BLaER1 (cell line): ENCODE results near the gene IL12RB1.

Experiments
- H3K27ac ChIP-seq: shearing (Covaris generic); formaldehyde crosslinking; 2 replicates; pipeline ENCODE4 v1.8.1; 2022
- H3K27me3 ChIP-seq: shearing (Covaris generic); formaldehyde crosslinking; 2 replicates; pipeline ENCODE4 v1.8.1; 2022
- H3K36me3 ChIP-seq: shearing (Covaris generic); formaldehyde crosslinking; 2 replicates; pipeline ENCODE4 v1.8.1; 2022
- H3K4me1 ChIP-seq: shearing (Covaris generic); formaldehyde crosslinking; 2 replicates; pipeline ENCODE4 v1.8.1; 2022
- H3K4me2 ChIP-seq: shearing (Covaris generic); formaldehyde crosslinking; 2 replicates; pipeline ENCODE4 v1.8.1; 2022
- H3K4me3 ChIP-seq: shearing (Covaris generic); formaldehyde crosslinking; 2 replicates; pipeline ENCODE4 v1.8.1; 2022
- H3K9ac ChIP-seq: shearing (Covaris generic); formaldehyde crosslinking; 2 replicates; pipeline ENCODE4 v1.8.1; 2022
- H3K9me3 ChIP-seq: shearing (Covaris generic); formaldehyde crosslinking; 2 replicates; pipeline ENCODE4 v1.8.1; 2022
- H4K20me1 ChIP-seq: shearing (Covaris generic); formaldehyde crosslinking; 2 replicates; pipeline ENCODE4 v1.8.1; 2022
- Cebpa-rat ChIP-seq: shearing (Covaris generic); IDR thresholded peaks from 2 replicates; pipeline ENCODE4 v1.8.1; 2022

The IL12RB1 gene

GRCh38 chr19:18122860-18123795, 36.4 kb upstream of the IL12RB1 start:
- H3K27ac ChIP-seq, result peak overlapping the region; percentile 13; the same call in 1 of the 2 replicates
- peak overlapping the region; percentile 49 for H3K4me2 ChIP-seq

DNA sequence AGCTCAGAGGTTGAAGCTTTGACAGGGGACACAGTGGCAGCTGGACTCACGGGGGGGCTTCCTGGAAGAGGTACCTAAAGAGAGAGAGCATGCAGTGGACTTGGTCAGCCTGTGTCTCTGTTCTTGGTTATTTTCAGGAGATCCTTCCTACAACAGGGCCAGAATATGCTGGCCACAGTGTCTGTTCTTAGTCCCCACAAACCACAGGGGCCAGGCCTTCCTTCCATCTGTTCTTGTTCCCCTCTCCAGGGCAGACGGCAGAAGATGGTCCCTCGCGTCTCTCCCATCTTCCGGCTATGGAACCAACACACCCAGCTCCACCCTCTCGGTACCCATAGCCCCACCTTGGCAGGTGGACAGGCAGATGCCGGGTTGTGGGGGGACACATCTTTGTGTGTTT, 35.7 kb upstream of the IL12RB1 start:
- Histone ChIP-seq H3K27ac (peak overlapping the region; percentile 13; the same call in 1 of the 2 replicates), H4K20me1 (peaks cover 58% of the 10 kb centered on the region)

More at GRCh38 chr19:18122860-18123795, 36.4 kb upstream of the IL12RB1 start:
- Histone ChIP-seq H3K9me3 (no peaks in the 10 kb centered on the region), H3K4me3 (no peak overlapping the region), H3K9ac (0 out of 2 replicates have a peak overlapping the region, but pooled peaks have one; percentile 11), H3K36me3 (peaks cover 80% of the 10 kb centered on the region), H3K27me3 (no peaks in the 10 kb centered on the region), H4K20me1 (peaks cover 54% of the 10 kb centered on the region), H3K4me1 (peaks cover 33% of the 10 kb centered on the region)
- no peak for TF ChIP-seq Cebpa-rat

GRCh38 chr19:18121166-18121565, 34.4 kb upstream of the IL12RB1 start:
- no peak for TF ChIP-seq Cebpa-rat
- peaks cover 43% of the 10 kb centered on the region for H3K4me1 ChIP-seq
- H4K20me1 ChIP-seq, result peaks cover 66% of the 10 kb centered on the region
- H3K27ac ChIP-seq, result no peak overlapping the region
- no peak overlapping the region for H3K9ac ChIP-seq
- H3K36me3 ChIP-seq, result peaks cover 64% of the 10 kb centered on the region
- H3K4me3 ChIP-seq, result no peak overlapping the region
- no peaks in the 10 kb centered on the region for H3K9me3 ChIP-seq
- no peaks in the 10 kb centered on the region for H3K27me3 ChIP-seq
- no peak overlapping the region for H3K4me2 ChIP-seq

More for the DNA sequence above, 35.7 kb upstream of the IL12RB1 start:
- Histone ChIP-seq H3K9ac (no peak overlapping the region), H3K36me3 (peaks cover 73% of the 10 kb centered on the region), H3K9me3 (no peaks in the 10 kb centered on the region), H3K4me2 (peak overlapping the region; percentile 49; the same call in 1 of the 2 replicates), H3K27me3 (no peaks in the 10 kb centered on the region), H3K4me3 (no peak overlapping the region), H3K4me1 (peaks cover 37% of the 10 kb centered on the region)
- no peak for TF ChIP-seq Cebpa-rat

GRCh38 chr19:18120127-18120526, 33.4 kb upstream of the IL12RB1 start:
- TF ChIP-seq Cebpa-rat, result no peak
- Histone ChIP-seq H3K4me1 (peaks cover 43% of the 10 kb centered on the region), H3K27ac (no peak overlapping the region), H3K9ac (no peak overlapping the region), H3K4me3 (no peak overlapping the region), H3K4me2 (no peak overlapping the region), H3K9me3 (no peaks in the 10 kb centered on the region), H3K36me3 (peaks cover 61% of the 10 kb centered on the region), H3K27me3 (no peaks in the 10 kb centered on the region), H4K20me1 (peaks cover 73% of the 10 kb centered on the region)

DNA sequence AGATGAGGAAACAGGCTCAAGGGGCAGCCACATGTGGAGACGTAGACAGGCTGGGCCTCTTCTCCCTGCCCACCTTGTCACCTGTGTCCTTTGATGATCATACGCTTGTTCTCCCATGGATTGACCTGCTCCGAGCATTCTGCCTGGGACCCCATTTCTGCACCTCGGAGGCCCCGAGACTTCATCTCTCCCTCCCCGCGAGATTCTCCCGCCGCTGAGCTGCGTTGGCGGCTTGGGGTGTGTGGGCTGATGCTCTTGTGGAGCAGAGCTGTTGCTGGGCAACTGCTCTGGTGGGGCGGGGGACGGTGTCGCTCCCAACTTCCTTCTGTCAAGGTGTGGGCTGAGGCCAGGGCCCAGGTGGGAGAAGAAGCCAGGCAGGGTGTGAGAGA, 33.0 kb upstream of the IL12RB1 start:
- H3K27ac ChIP-seq, result no peak overlapping the region
- H3K27me3 ChIP-seq, result no peaks in the 10 kb centered on the region
- H3K36me3 ChIP-seq, result peaks cover 61% of the 10 kb centered on the region
- peak overlapping the region; percentile 99; the same call in 1 of the 2 replicates for H3K4me2 ChIP-seq
- H3K9me3 ChIP-seq, result no peaks in the 10 kb centered on the region
- H3K9ac ChIP-seq, result no peak overlapping the region
- H4K20me1 ChIP-seq, result peaks cover 74% of the 10 kb centered on the region
- no peak for TF ChIP-seq Cebpa-rat
- no peak overlapping the region for H3K4me3 ChIP-seq
- H3K4me1 ChIP-seq, result peaks cover 43% of the 10 kb centered on the region

DNA sequence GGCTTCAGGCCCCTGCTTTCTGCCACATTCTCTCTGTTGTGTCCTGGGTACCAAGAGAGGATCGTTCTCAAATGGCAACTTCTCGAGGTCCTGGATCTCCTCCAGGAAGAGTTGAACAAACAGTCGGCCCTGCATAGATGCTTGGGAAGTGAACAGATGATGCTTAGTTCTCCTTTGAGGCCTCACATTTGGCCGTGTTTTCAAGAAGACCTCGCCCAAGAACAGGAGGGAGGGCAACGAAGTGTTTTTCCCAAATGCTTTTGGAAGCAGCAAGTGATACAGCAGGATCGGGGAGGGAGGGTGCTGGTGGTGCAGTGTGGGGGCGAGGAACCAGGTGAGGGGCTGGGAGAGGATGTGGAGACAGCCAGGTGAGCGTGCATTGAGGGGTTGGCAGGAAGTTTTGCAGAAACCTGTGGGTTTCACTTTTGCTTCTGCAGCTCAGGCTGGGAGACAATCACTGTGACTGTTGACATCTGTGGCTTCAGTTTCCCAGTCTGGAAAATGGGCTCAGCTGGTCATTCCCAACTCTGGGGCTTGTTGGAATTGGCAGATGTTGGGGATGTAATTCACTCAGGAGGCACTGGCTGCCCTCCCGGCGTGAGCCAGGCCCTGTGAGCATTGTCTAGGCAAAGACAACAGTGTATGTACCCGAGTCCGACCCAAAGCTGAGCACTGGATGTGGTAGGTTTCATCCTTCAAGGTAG, 32.4 kb upstream of the IL12RB1 start:
- no peak for TF ChIP-seq Cebpa-rat
- Histone ChIP-seq H3K4me2 (peak overlapping the region; percentile 99), H3K9ac (no peak overlapping the region), H3K27me3 (no peaks in the 10 kb centered on the region), H3K36me3 (peaks cover 61% of the 10 kb centered on the region), H3K4me1 (peaks cover 43% of the 10 kb centered on the region), H3K4me3 (peak overlapping the region; percentile 72; the same call in 1 of the 2 replicates), H4K20me1 (peaks cover 74% of the 10 kb centered on the region), H3K9me3 (no peaks in the 10 kb centered on the region), H3K27ac (no peak overlapping the region)

DNA sequence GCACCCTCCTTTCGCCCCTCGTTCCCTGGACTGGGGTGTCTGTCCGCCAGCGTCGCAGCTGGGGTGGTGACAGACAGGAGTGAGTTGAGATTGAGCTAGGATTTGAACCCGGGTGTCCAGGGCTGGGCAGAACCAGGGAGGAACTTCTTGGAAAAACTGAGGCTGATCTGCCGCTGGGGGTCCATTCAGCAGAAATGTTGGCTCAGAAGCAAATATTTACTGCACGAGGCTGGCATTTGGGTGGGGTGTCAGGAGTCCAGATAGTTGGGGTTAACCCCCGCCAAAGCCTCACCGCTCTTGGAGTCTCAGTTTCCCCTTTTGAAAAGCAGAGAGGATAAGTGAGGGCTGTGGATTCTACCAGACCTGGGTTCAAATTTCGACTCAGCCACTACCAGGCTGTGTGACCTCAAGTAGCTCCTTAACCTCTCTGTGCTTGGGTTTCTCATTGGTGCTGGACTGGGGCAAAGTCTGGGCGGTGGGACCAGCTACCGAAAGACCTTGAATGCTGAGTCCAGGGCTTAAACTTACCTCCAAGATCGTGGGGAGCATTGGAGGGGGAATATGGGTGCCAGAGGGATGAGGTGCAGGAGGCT, 31.8 kb upstream of the IL12RB1 start:
- Histone ChIP-seq H3K27me3 (no peaks in the 10 kb centered on the region), H3K9me3 (no peaks in the 10 kb centered on the region), H3K4me3 (peak overlapping the region; percentile 72), H3K9ac (peak overlapping the region; percentile 83), H3K4me1 (peaks cover 42% of the 10 kb centered on the region), H3K36me3 (peaks cover 61% of the 10 kb centered on the region), H3K27ac (peak overlapping the region; percentile 64; the same call in 1 of the 2 replicates), H4K20me1 (peaks cover 73% of the 10 kb centered on the region), H3K4me2 (peak overlapping the region; percentile 99)
- no peak for TF ChIP-seq Cebpa-rat

DNA sequence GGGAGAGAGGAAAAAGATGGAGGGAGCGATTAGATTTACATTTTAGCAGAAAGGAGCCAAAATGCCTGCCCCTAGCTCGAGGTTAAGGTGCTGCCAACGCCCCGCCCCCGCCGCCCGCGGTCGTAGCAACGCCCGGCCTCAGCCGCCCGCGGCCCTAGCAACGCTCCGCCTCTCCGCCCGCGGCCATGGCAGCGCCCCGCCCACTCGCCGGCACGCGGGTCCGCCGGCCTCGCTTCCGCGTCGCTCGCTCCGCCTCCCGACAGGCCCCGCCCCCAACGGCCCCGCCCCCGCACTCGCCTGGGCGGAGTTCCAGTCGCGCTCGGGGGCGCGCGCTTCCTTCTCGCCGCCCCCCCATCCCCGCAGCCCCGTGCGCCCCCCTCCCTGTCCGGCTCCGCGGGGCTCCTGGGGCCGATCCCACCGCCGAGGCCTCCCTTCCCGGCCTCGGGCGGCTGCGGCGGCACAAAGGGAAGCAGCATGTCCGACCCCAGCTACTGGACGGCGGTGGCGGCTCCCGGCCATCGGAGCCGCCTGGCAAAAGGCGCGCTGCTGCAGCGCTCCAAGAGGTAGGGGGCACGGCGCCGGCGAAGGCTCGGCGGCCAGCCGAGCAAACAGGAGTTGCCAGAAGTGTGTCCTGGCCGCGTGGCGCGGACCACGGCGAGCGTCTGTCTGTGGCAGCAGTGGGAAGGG, 31.1 kb upstream of the IL12RB1 start:
- H3K9ac ChIP-seq, result peak overlapping the region; percentile 83
- H3K27me3 ChIP-seq, result no peaks in the 10 kb centered on the region
- peaks cover 66% of the 10 kb centered on the region for H4K20me1 ChIP-seq
- peaks cover 59% of the 10 kb centered on the region for H3K36me3 ChIP-seq
- H3K4me1 ChIP-seq, result peaks cover 36% of the 10 kb centered on the region
- peak overlapping the region; percentile 99 for H3K4me2 ChIP-seq
- peak overlapping the region; percentile 72 for H3K4me3 ChIP-seq
- no peak for TF ChIP-seq Cebpa-rat
- peak overlapping the region; percentile 64; the same call in 1 of the 2 replicates for H3K27ac ChIP-seq
- no peaks in the 10 kb centered on the region for H3K9me3 ChIP-seq

DNA sequence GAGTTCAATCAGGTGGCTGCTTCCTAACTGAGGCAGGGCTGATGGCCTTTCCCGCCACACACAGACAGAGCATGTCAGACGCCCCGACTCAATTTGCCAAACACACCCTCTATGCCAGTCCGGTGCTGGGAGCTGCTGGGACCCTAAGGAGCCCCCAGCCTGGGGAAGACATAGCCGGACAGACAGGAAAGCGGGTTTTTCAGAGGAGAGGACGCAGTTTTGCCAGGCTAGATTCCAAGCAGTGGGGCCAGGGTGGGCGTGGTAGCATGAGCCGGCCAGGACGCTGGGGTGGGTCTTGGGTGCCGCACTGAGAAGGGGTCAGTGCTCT, 30.6 kb upstream of the IL12RB1 start:
- peaks cover 61% of the 10 kb centered on the region for H4K20me1 ChIP-seq
- H3K4me1 ChIP-seq, result peaks cover 35% of the 10 kb centered on the region
- H3K36me3 ChIP-seq, result peaks cover 57% of the 10 kb centered on the region
- no peak overlapping the region for H3K27ac ChIP-seq
- H3K9ac ChIP-seq, result no peak overlapping the region
- H3K4me3 ChIP-seq, result peak overlapping the region; percentile 72
- H3K27me3 ChIP-seq, result no peaks in the 10 kb centered on the region
- peak overlapping the region; percentile 82 for H3K4me2 ChIP-seq
- TF ChIP-seq Cebpa-rat, result no peak
- H3K9me3 ChIP-seq, result no peaks in the 10 kb centered on the region
